ENCODE measurements around the gene SIX5. TPM values are rescaled to one million over a fixed set of nuclear protein-coding genes. Genes with fewer than 3 reads are reported as not detected.
"Not testable (repeated sequence)": the region's sequence is repeated elsewhere in the genome, so short reads cannot be mapped to it uniquely, and the experiment has no call there.

Gene SIX5
- 10 to 100 TPM; 15.9 to 32.4 (median 25.9) TPM for polyA plus RNA-seq (ENCODE audit: insufficient read length in 4 of 4)

DNA sequence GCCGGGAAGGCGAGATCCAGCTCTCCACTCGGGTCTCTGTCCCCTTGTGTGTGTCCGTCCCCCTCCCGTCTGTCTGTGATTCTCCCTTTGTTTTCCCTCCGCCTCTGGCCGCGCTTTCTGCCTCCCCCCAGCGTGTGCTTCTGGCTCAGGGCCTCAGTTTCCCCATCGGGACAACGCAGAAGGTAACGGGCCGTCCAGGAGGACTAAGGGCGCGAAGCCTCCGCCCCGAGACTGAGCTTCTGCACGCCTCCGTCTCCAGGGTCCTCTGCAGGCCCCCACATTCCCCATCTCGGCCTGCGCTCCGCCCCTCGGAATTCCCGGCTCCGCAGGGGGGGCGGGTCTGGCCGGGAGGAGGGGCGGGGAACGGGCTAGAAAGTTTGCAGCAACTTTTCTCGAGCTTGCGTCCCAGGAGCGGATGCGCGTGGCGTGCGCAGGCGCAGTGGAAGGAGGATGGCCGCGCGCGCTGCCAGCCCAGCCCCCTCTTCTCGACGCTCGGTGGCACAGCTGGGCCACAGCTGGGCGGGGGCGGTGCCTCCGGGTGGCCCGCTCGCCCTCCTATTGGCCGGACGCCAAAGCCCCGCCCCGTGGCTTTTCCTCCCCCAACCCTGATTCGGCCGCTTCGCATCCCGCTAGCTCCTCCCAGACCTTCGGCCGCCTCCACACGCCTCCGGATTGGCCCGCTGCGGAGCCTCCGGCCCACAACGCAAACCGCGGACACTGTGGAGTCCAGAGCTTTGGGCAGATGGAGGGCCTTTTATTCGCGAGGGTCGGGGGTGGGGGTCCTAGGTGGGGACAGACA is at the start of gene SIX5:
TSS of gene SIX5 (minus strand) at position 269 of the 799 bp plus-strand sequence. CDS start 408 bp downstream, outside the sequence.
- peak; percentile 94 to 97 (median 96) for DNase-seq (ENCODE audit: low read depth in 4 of 4, low spot score in 3 of 4)

DNA sequence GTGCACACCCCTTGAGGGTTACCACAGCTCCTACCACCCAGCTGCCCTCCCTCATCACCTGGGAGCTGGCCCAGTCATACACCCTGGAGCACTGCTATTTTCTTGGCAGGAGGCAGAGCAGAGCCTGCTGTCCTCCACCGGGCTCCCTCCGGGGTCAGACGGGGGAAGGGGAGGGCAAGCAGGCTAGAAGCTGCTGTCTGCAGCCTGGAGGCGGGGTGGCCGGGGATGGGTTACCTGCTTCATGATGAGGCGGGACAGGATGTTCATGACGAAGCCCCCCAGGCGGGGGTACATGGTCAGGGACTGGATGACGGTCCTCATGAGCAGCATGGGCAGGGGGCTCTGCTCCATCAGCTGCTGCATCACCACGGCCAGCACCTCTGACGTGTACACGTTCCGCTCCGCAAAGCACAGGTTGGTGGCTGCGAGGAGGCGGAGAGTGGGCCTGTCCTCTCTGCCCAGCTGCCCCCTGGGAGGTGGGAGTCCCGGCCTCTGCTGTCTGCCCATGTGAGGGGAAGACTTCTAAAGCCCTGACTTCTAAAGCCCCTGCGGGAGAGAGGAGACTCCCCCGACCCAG is 48.8 kb upstream of the SIX5 start:
- no peak for DNase-seq (ENCODE audit: low read depth in 4 of 4, low spot score in 3 of 4)

DNA sequence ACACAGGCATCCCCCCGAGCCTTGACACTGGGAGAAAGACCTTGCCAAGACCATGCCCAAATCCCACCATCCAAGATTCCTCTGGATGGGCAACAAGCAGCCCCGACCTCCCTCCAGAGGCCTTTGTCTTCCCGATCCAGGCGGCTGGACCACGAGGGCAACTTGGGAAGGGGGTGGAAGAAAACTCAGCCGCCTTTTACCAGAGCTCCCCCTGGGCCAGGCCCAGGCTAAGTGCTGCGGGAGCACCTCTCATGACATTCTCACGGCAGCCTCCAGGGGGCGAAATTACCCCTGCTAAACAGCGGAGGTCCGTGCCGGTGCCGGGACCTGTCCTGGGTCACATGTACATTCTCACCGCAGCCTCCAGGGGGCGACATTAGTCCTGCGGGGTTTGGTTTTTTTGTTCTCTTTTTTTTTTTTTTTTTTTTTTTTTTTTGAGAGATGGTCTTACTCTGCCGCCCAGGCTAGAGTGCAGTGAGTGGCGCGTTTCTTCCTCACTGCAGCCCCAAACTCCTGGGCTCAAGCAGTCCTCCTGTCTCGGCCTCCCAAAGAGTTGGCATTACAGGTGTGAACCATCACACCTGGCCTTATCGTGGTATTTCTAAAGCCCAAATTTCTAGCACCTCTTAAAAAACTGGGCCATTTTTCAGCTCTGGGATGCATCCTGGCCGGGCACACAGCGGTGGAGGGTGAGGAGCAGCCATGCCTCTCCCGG is 48.1 kb upstream of the SIX5 start:
- peak; percentile 75 to 90 (median 85) for DNase-seq (ENCODE audit: low read depth in 4 of 4, low spot score in 3 of 4)

DNA sequence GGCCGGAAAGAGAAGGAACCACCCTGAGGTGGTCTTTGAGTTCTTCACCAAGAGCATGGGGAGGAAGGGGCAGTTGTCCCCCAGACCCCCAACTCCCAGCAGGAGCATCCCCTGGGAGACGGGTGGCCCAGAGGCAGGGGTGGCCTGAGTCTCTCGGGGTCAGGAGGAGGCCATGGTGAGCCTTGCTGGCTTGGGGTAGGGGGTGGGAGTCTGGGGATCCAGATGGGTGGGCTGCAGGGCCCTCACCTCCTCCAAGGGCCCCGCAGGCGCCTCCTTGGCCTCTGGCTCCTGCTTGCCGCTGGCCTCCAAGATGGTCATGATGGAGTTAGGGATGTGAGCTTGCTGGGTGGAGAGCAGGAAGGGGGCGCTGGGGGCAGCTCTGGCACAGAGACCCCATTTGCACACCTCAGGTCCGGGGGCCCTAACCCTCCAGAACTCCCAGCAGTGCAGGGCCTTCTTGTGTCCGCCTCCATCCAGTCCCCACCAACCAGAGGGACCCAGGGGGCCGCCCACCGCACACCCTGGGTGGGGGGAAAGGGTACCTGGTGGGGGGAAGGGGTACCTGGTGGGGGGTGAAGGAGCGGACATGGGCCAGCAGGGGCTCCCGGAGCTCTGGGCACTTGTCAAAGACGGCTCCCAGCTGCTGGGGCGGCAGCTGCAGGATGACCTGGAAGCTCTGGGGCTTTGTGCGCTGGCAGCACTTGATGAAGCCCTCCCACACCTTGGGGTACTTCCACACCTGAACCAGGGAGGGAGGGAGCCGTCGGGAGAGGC is 47.4 kb upstream of the SIX5 start:
- no peak for DNase-seq (ENCODE audit: low read depth in 4 of 4, low spot score in 3 of 4)

DNA sequence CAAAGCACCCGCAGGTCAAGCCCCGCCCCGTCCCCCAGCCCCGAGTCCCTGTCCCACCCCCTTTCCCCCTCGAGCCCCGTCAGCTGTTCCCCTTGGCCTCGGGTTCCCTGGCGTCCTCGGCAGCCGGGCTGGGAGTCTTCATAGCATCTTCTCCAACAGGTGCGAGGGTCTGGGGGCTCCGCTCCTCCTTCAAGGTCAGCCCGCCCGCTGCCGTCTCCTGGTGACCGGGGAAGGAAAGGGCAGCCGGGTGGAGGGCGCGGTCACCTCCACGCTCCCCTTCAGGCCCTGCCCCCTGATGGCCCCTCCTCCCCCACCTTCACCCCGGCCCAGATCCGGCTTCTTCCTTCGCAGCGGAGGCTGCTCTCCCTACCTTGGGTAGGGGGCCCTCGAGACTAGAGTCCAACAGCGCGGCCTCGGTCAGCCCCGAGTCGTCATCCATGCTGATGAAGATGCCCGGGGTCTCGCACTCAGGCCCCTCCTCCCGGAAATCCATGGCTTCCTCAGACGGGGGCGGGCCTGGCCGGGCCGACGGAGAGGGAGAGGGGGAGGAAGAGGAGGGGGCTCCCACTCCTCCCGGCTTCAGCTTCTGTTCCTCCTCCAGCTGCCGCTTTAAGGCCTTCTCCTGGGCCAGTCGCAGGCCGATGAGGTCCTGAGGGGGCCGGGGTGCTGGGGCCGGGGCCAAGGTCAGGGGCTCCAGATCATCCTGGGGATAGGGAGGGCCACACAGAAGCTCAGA is 46.6 kb upstream of the SIX5 start:
- DNase-seq (ENCODE audit: low read depth in 4 of 4, low spot score in 3 of 4): peak in 3 of 4 donors; percentile 51 to 61 (median 51)

DNA sequence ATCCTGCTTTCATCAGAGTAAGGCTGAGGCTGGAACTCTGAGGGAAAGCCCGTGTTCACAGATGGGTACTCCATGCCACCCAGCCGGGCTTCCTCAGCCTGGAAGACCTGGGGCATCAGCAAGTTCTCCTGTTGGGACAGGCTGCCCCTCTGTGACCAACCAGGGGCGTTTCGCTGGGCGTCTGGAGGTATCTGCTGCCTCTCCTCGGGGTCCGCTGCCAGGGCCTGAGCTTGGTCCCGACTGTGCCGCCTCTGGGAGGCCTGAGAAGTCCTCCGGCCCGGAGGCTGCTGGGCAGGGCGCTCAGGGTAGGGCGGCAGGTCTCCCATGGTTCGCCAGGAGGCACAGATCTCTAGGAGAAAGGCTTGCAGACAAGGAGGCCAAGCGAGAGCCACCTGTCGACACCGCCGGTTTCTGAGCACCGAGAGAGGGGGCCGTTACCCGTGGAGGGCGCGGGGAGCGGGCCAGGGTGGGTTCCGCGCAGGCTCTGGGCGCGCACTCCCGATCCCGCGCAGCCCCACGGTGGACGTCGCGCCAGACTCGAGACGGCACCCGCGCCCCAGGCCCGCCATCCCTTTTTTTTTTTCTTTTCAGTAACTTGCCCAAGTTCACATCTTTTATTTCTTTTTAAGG is 45.9 kb upstream of the SIX5 start, which contains the start of gene RSPH6A:
TSS of gene RSPH6A (minus strand) at position 458 of the 630 bp plus-strand sequence. CDS start at position 326, 132 bp downstream.
- DNase-seq (ENCODE audit: low read depth in 4 of 4, low spot score in 3 of 4): no peak

DNA sequence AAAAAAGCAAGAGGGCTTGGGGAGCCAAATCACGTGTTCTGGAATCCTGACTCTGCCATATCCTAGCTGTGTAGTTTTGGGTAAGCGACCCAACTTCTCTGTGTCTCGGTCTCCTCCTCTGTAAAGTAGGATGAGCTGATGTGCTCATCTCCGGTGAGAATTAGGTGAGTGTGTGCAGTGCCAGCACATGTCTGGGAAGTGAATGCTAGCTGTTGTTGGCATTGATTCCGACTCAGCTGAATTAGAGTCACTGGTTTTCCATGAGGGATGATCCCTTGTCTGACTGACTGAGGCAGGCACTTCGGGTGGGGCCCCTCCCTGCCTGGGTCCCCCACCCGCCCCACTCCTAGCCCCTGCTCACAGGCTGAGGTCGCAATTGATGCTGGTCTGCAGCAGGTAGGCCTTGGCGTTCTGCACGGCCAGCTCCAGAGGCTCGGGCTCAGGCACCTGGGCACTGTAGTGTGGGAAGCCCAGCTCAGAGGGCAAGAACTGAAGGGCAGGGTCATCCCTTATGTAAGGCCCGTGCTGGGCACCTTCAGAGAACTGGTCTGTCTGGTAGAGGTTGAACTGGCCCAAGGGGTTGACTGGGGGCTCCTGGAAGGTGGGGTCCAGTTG is 45.2 kb upstream of the SIX5 start:
- no peak for DNase-seq (ENCODE audit: low read depth in 4 of 4, low spot score in 3 of 4)

- no peak for DNase-seq (ENCODE audit: low read depth in 4 of 4, low spot score in 3 of 4)
Measured at GRCh38 chr19:45812297-45812696, 43.2 kb upstream of the SIX5 start.

- no peak for DNase-seq (ENCODE audit: low read depth in 4 of 4, low spot score in 3 of 4)
Measured at GRCh38 chr19:45809643-45810159, 40.6 kb upstream of the SIX5 start.

- DNase-seq (ENCODE audit: low read depth in 4 of 4, low spot score in 3 of 4): no peak
Measured at GRCh38 chr19:45805719-45806118, 36.7 kb upstream of the SIX5 start.

DNA sequence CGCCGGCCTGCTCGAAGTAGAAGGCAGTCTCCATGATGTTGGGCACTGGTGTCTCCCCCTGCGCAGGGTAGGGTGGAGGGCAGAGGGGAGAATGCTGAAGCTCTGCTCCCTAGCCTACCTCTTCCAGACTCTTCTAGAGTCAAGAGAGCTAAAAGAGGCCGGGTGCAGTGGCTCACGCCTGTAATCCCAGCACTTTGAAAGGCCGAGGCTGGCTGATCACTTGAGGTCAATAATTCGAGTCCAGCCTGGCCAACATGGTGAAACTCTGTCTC is 35.8 kb upstream of the SIX5 start:
- DNase-seq (ENCODE audit: low read depth in 4 of 4, low spot score in 3 of 4): no peak

GRCh38 chr19:45804140-45804958 is 35.3 kb upstream of the SIX5 start:
- no peak for DNase-seq (ENCODE audit: low read depth in 4 of 4, low spot score in 3 of 4)

DNA sequence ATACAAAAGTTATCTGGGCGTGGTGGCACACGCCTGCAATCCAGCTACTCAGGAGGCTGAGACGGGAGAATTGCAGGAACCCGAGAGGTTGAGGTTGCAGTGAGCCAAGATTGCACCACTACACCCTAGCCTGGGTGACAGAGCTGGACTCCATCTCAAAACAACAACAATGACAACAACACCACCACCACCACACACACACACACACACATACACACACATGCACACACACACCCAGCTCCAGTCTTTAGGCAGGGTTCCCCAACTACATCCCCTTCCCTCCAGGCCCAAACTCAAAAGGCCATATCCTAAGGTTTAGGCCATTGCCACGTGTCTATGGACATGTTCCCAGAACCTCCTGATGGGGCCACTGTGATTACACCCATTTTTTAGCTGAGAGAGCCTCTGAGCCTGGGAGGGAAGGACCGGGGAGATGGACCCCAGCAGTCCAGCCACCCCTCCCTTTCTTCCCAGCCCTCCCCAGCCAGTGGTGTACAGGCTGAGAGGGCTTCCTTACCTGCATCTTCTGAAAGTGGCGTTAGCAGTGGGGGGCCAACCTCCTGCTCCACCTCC is 32.6 kb upstream of the SIX5 start:
- no peak for DNase-seq (ENCODE audit: low read depth in 4 of 4, low spot score in 3 of 4)

- no peak for DNase-seq (ENCODE audit: low read depth in 4 of 4, low spot score in 3 of 4)
Measured at GRCh38 chr19:45800070-45800553, 31.1 kb upstream of the SIX5 start.

DNA sequence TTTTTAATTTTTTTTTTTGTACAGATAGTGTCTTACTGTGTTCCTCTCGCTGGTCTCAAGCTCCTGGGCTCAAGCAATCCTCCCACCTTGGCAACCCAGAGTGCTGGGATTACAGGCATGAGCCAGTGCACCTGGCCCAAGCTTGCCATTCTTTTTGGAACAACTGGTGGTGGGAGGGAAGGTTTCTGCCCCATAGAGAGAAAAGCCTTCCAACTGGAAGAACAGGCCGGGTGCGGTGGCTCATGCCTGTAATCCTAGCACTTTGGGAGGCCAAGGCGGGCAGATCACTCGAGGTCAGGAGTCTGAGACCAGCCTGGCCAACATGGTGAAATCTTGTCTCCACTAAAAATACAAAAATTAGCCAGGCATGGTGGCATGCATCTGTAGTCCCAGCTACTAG is 30.5 kb upstream of the SIX5 start:
- DNase-seq (ENCODE audit: low read depth in 4 of 4, low spot score in 3 of 4): not testable (repeated sequence)

- DNase-seq (ENCODE audit: low read depth in 4 of 4, low spot score in 3 of 4): peak in 3 of 4 donors; percentile 51 to 66 (median 52)
Measured at GRCh38 chr19:45798995-45799517, 30.0 kb upstream of the SIX5 start.

DNA sequence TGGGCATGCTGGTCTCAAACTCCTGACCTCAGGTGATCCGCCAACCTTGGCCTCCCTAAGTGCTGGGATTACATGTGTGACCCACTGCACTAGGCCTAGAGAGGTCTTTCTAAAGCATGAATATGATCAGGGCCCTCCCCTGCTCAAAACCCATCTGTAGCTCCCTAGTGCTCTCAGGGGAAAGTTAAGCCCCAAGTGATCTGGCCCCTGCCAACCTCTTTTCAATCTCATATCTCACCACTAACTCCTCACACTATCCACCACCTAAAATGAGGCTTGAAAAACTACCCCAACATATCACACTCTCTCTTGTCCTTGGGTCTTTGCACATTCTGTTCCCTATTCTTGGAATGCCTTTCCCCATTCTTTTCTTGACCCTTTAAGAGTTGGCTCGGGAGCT is 25.6 kb upstream of the SIX5 start:
- no peak for DNase-seq (ENCODE audit: low read depth in 4 of 4, low spot score in 3 of 4)

Measured in left renal pelvis (tissue), 4 donors.